Measurements from ENCODE around the gene ZW10.
"Not testable (repeated sequence)": the region's sequence is repeated elsewhere in the genome, so short reads cannot be mapped to it uniquely, and the experiment has no call there.

Gene ZW10

DNA sequence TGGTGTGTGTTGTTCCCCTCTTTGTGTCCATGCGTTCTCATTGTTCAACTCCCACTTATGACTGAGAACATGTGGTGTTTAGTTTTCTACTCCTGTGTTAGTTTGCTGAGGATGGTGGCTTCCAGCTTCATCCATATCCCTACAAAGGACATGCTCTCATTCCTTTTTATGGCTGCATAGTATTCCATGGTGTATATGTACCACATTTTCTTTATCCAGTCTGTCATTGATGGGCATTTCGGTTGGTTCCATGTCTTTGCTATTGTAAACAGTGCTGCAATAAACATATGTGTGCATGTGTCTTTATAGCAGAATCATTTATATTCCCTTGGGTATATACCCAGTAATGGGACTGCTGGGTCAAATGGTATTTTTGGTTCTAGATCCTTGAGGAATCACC, 10.5 kb downstream of the ZW10 start:
- peaks cover 9 to 91% of the 10 kb centered on the region in 2 donors for H3K36me3 ChIP-seq (replicated peaks in 1 of 2; ENCODE audit: control insufficient read depth in 2 of 2, insufficient read depth in 2 of 2, low read length in 2 of 2)
- H4K8ac ChIP-seq (ENCODE audit: low read depth, low read length); H2BK120ac ChIP-seq (ENCODE audit: low read depth, low read length); H2AFZ ChIP-seq (ENCODE audit: low read length); H3K14ac ChIP-seq (ENCODE audit: low read length); H3K23ac ChIP-seq (ENCODE audit: low read depth, low read length, poor library complexity); H3K9me3 ChIP-seq (replicated peaks in 1 of 2; ENCODE audit: control insufficient read depth in 2 of 2, insufficient read depth in 1 of 2, low read depth in 1 of 2, low read length in 2 of 2); H3K27me3 ChIP-seq (ENCODE audit: control insufficient read depth in 3 of 3, insufficient read depth in 3 of 3, low read depth in 1 of 3, low read length in 3 of 3); H3K4me2 ChIP-seq (ENCODE audit: insufficient read depth, low read length, poor library complexity, severe bottlenecking); H2AK5ac ChIP-seq (ENCODE audit: low read depth, low read length); H3K79me1 ChIP-seq (ENCODE audit: low read depth, low read length); DNase-seq (ENCODE audit: low spot score); H2BK5ac ChIP-seq (ENCODE audit: low read length); H4K91ac ChIP-seq (ENCODE audit: low read depth, low read length, poor library complexity); H3K4me1 ChIP-seq (ENCODE audit: control insufficient read depth in 2 of 2, insufficient read depth in 1 of 2, low read depth in 1 of 2, low read length in 2 of 2); H3K18ac ChIP-seq (ENCODE audit: low read length); H3K4ac ChIP-seq (ENCODE audit: low read length); H2BK15ac ChIP-seq (ENCODE audit: low read length); H3K27ac ChIP-seq (replicated peaks; ENCODE audit: low read length); H3K9ac ChIP-seq (ENCODE audit: low read depth, low read length, poor library complexity); H3K4me3 ChIP-seq (ENCODE audit: low read length in 2 of 2); H2BK12ac ChIP-seq (ENCODE audit: low read length): not testable (repeated sequence)
- no CpG with 5 or more reads among the region's 2 CpGs for WGBS, 2 donors (ENCODE audit: extremely low coverage in 2 of 2, insufficient read length in 2 of 2, insufficient replicate concordance in 1 of 2)

- H2AFZ ChIP-seq (ENCODE audit: low read length) = no peak overlapping the region
- peaks cover 0 to 8% of the 10 kb centered on the region in 2 donors for H3K9me3 ChIP-seq (replicated peaks in 1 of 2; ENCODE audit: control insufficient read depth in 2 of 2, insufficient read depth in 1 of 2, low read depth in 1 of 2, low read length in 2 of 2)
- no peak overlapping the region for H3K14ac ChIP-seq (ENCODE audit: low read length)
- H2BK12ac ChIP-seq (ENCODE audit: low read length) = no peak overlapping the region
- no peaks in the 10 kb centered on the region for H3K79me1 ChIP-seq (ENCODE audit: low read depth, low read length)
- no peak overlapping the region for H2BK120ac ChIP-seq (ENCODE audit: low read depth, low read length)
- H4K8ac ChIP-seq (ENCODE audit: low read depth, low read length) = no peak overlapping the region
- no peak for DNase-seq (ENCODE audit: low spot score)
- H2AK5ac ChIP-seq (ENCODE audit: low read depth, low read length) = no peak overlapping the region
- peaks cover 11 to 95% of the 10 kb centered on the region in 2 donors for H3K36me3 ChIP-seq (replicated peaks in 1 of 2; ENCODE audit: control insufficient read depth in 2 of 2, insufficient read depth in 2 of 2, low read length in 2 of 2)
- H3K4me2 ChIP-seq (ENCODE audit: insufficient read depth, low read length, poor library complexity, severe bottlenecking) = no peak overlapping the region
- no peak overlapping the region for H3K23ac ChIP-seq (ENCODE audit: low read depth, low read length, poor library complexity)
- no peak overlapping the region for H4K91ac ChIP-seq (ENCODE audit: low read depth, low read length, poor library complexity)
- H2BK15ac ChIP-seq (ENCODE audit: low read length) = no peak overlapping the region
- no peak overlapping the region for H3K4me3 ChIP-seq (ENCODE audit: low read length in 2 of 2)
- no peak overlapping the region for H2BK5ac ChIP-seq (ENCODE audit: low read length)
- no peak overlapping the region for H3K9ac ChIP-seq (ENCODE audit: low read depth, low read length, poor library complexity)
- WGBS, 2 donors (ENCODE audit: extremely low coverage in 2 of 2, insufficient read length in 2 of 2, insufficient replicate concordance in 1 of 2) = no CpG with 5 or more reads among the region's 3 CpGs
- H3K27me3 ChIP-seq (ENCODE audit: control insufficient read depth in 3 of 3, insufficient read depth in 3 of 3, low read depth in 1 of 3, low read length in 3 of 3) = no peaks in the 10 kb centered on the region
- no peak overlapping the region for H3K27ac ChIP-seq (replicated peaks; ENCODE audit: low read length)
- H3K4me1 ChIP-seq (ENCODE audit: control insufficient read depth in 2 of 2, insufficient read depth in 1 of 2, low read depth in 1 of 2, low read length in 2 of 2) = no peaks in the 10 kb centered on the region
- no peak overlapping the region for H3K4ac ChIP-seq (ENCODE audit: low read length)
- H3K18ac ChIP-seq (ENCODE audit: low read length) = no peak overlapping the region
Observed at GRCh38 chr11:113760241-113760640, 13.3 kb downstream of the ZW10 start.

DNA sequence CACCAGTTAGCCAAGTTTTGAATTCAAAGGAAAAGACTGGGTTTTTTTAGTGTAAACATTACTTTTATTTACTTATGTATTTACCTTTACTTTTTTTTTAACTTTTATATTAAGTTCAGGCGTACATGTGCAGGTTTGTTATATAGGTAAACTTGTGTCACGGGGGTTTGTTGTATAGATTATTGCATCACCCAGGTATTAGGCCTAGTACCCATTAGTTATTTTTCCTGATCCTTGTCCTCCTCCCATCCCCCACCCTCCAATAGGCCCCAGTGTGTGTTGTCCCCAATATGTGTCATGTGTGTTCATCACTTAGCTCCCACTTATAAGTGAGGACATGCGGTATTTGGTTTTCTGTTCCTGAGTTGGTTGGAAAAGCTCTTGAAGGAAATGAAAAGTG, 20.6 kb downstream of the ZW10 start:
- H3K36me3 ChIP-seq (replicated peaks in 1 of 2; ENCODE audit: control insufficient read depth in 2 of 2, insufficient read depth in 2 of 2, low read length in 2 of 2) = peaks cover 10 to 94% of the 10 kb centered on the region in 2 donors
- H3K14ac ChIP-seq (ENCODE audit: low read length) = no peak overlapping the region
- H2BK5ac ChIP-seq (ENCODE audit: low read length) = no peak overlapping the region
- H4K91ac ChIP-seq (ENCODE audit: low read depth, low read length, poor library complexity) = no peak overlapping the region
- H3K23ac ChIP-seq (ENCODE audit: low read depth, low read length, poor library complexity) = no peak overlapping the region
- no peak overlapping the region for H3K4me3 ChIP-seq (ENCODE audit: low read length in 2 of 2)
- WGBS, 2 donors (ENCODE audit: extremely low coverage in 2 of 2, insufficient read length in 2 of 2, insufficient replicate concordance in 1 of 2) = no CpG with 5 or more reads among the region's 3 CpGs
- H3K9me3 ChIP-seq (replicated peaks in 1 of 2; ENCODE audit: control insufficient read depth in 2 of 2, insufficient read depth in 1 of 2, low read depth in 1 of 2, low read length in 2 of 2) = peaks cover 3 to 13% of the 10 kb centered on the region in 2 donors
- H3K79me1 ChIP-seq (ENCODE audit: low read depth, low read length) = no peaks in the 10 kb centered on the region
- DNase-seq (ENCODE audit: low spot score) = no peak
- no peak overlapping the region for H2AK5ac ChIP-seq (ENCODE audit: low read depth, low read length)
- no peak overlapping the region for H4K8ac ChIP-seq (ENCODE audit: low read depth, low read length)
- H3K18ac ChIP-seq (ENCODE audit: low read length) = no peak overlapping the region
- no peak overlapping the region for H3K4me2 ChIP-seq (ENCODE audit: insufficient read depth, low read length, poor library complexity, severe bottlenecking)
- no peaks in the 10 kb centered on the region for H3K27me3 ChIP-seq (ENCODE audit: control insufficient read depth in 3 of 3, insufficient read depth in 3 of 3, low read depth in 1 of 3, low read length in 3 of 3)
- no peak overlapping the region for H3K9ac ChIP-seq (ENCODE audit: low read depth, low read length, poor library complexity)
- no peak overlapping the region for H2BK15ac ChIP-seq (ENCODE audit: low read length)
- H3K4ac ChIP-seq (ENCODE audit: low read length) = no peak overlapping the region
- H2BK12ac ChIP-seq (ENCODE audit: low read length) = no peak overlapping the region
- no peaks in the 10 kb centered on the region for H3K4me1 ChIP-seq (ENCODE audit: control insufficient read depth in 2 of 2, insufficient read depth in 1 of 2, low read depth in 1 of 2, low read length in 2 of 2)
- no peak overlapping the region for H2BK120ac ChIP-seq (ENCODE audit: low read depth, low read length)
- no peak overlapping the region for H2AFZ ChIP-seq (ENCODE audit: low read length)
- no peak overlapping the region for H3K27ac ChIP-seq (replicated peaks; ENCODE audit: low read length)

GRCh38 chr11:113736323-113736722, 37.2 kb downstream of the ZW10 start:
- Histone ChIP-seq H3K9ac (ENCODE audit: low read depth, low read length, poor library complexity) (no peak overlapping the region), H3K79me1 (ENCODE audit: low read depth, low read length) (no peaks in the 10 kb centered on the region), H4K8ac (ENCODE audit: low read depth, low read length) (no peak overlapping the region), H2BK5ac (ENCODE audit: low read length) (no peak overlapping the region), H3K9me3 (replicated peaks in 1 of 2; ENCODE audit: control insufficient read depth in 2 of 2, insufficient read depth in 1 of 2, low read depth in 1 of 2, low read length in 2 of 2) (no peaks in the 10 kb centered on the region), H3K14ac (ENCODE audit: low read length) (no peak overlapping the region), H2BK120ac (ENCODE audit: low read depth, low read length) (no peak overlapping the region), H3K18ac (ENCODE audit: low read length) (no peak overlapping the region), H3K36me3 (replicated peaks in 1 of 2; ENCODE audit: control insufficient read depth in 2 of 2, insufficient read depth in 2 of 2, low read length in 2 of 2) (peaks cover 15 to 100% of the 10 kb centered on the region in 2 donors), H3K4me1 (ENCODE audit: control insufficient read depth in 2 of 2, insufficient read depth in 1 of 2, low read depth in 1 of 2, low read length in 2 of 2) (no peaks in the 10 kb centered on the region), H3K27ac (replicated peaks; ENCODE audit: low read length) (no peak overlapping the region), H3K27me3 (ENCODE audit: control insufficient read depth in 3 of 3, insufficient read depth in 3 of 3, low read depth in 1 of 3, low read length in 3 of 3) (no peaks in the 10 kb centered on the region), H2AFZ (ENCODE audit: low read length) (no peak overlapping the region), H2BK15ac (ENCODE audit: low read length) (no peak overlapping the region), H3K4me3 (ENCODE audit: low read length in 2 of 2) (no peak overlapping the region), H2BK12ac (ENCODE audit: low read length) (no peak overlapping the region), H4K91ac (ENCODE audit: low read depth, low read length, poor library complexity) (no peak overlapping the region), H2AK5ac (ENCODE audit: low read depth, low read length) (no peak overlapping the region), H3K4ac (ENCODE audit: low read length) (no peak overlapping the region), H3K23ac (ENCODE audit: low read depth, low read length, poor library complexity) (no peak overlapping the region), H3K4me2 (ENCODE audit: insufficient read depth, low read length, poor library complexity, severe bottlenecking) (no peak overlapping the region)
- DNase-seq (ENCODE audit: low spot score) = no peak
- no CpG with 5 or more reads among the region's 1 CpG for WGBS, 2 donors (ENCODE audit: extremely low coverage in 2 of 2, insufficient read length in 2 of 2, insufficient replicate concordance in 1 of 2)

All from neuronal stem cell (in vitro differentiated cells).